Endothelial cell (in vitro differentiated cells): Measurements from ENCODE around the gene CPA5. TPM values are rescaled to one million over a fixed set of nuclear protein-coding genes. Genes with fewer than 3 reads are reported as not detected.

Experiments
- DNase-seq: peaks from one replicate; pipeline ENCODE4 v3.0.0; 2021; ENCODE audit warnings: low spot score
- H3K27ac Mint-ChIP-seq: one replicate; pipeline ENCODE4 v1.8.0; 2021; ENCODE audit warnings: mixed read lengths, inconsistent platforms; ENCODE audit not compliant: unreplicated experiment
- H3K27me3 Mint-ChIP-seq: one replicate; pipeline ENCODE4 v1.8.0; 2021; ENCODE audit warnings: mild to moderate bottlenecking, moderate library complexity, mixed read lengths, inconsistent platforms; ENCODE audit not compliant: unreplicated experiment
- H3K36me3 Mint-ChIP-seq: one replicate; pipeline ENCODE4 v1.8.0; 2021; ENCODE audit warnings: mild to moderate bottlenecking, low read depth, mixed read lengths, inconsistent platforms; ENCODE audit not compliant: unreplicated experiment
- H3K4me1 Mint-ChIP-seq: one replicate; pipeline ENCODE4 v1.8.0; 2021; ENCODE audit warnings: mild to moderate bottlenecking, mixed read lengths, inconsistent platforms; ENCODE audit not compliant: unreplicated experiment
- H3K4me3 Mint-ChIP-seq: one replicate; pipeline ENCODE4 v1.8.0; 2021; ENCODE audit warnings: mild to moderate bottlenecking, mixed read lengths, inconsistent platforms; ENCODE audit not compliant: unreplicated experiment
- H3K9me3 Mint-ChIP-seq: one replicate; pipeline ENCODE4 v1.8.0; 2021; ENCODE audit warnings: mixed read lengths, inconsistent platforms; ENCODE audit not compliant: unreplicated experiment
- total RNA-seq: library from RNA; stranded (reverse); fragmentation: NEBNext Ultra II Directional; extraction: Animal tissue kit (Norgen Biotek cat#: 25700); gene quantifications from one replicate; pipeline ENCODE4 v1.2.1, GENCODE V29; 2021; ENCODE audit not compliant: unreplicated experiment
- TF ChIP-seq, protein P1 (sequence below): fragments of 200-600 bp; sonication (generic); IDR thresholded peaks from one replicate; pipeline ENCODE4 v1.5.0; 2021; ENCODE audit warnings: antibody characterized with exemption; ENCODE audit not compliant: unreplicated experiment

CPA5 gene
- total RNA-seq, 1 donor from 2014 or later: not detected

DNA sequence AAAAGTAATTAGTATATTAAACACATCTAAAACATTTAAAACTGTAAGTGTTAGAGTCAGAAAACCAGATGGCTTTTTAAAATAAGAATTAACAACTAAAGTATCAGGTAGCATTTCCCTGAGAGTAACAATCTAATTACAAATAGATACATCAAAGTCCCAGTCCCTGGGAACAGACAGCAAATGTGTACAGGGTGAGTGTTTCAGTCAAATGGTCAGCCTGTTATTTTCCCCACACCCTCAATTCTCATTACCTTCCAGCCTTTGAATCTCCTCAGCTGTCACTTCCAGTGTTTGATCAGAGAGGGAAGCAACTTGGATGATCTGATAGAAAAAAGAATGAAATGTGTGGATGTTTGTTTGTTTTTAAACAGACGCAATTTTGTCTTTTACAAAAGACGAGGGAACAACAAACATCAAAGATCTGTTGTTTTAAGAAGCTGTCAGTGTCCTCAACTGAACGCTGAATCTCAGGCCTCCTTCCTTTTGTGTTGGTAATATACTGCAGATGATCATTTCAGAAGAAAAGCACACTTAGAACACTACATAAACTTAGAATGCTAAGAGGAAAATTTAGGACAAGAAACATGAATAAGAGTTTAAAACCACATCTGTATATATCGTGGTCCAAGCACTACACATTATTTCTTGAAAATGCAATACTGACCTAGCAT lies 66.4 kb downstream of the CPA5 start:
- Mint-ChIP-seq H3K27me3 (no peaks in the 10 kb centered on the region), H3K9me3 (no peaks in the 10 kb centered on the region), H3K4me3 (no peak overlapping the region), H3K27ac (no peak overlapping the region), H3K4me1 (peaks cover 23% of the 10 kb centered on the region), H3K36me3 (peaks cover 4% of the 10 kb centered on the region)
- no peak for DNase-seq
- TF ChIP-seq, protein P1, sequence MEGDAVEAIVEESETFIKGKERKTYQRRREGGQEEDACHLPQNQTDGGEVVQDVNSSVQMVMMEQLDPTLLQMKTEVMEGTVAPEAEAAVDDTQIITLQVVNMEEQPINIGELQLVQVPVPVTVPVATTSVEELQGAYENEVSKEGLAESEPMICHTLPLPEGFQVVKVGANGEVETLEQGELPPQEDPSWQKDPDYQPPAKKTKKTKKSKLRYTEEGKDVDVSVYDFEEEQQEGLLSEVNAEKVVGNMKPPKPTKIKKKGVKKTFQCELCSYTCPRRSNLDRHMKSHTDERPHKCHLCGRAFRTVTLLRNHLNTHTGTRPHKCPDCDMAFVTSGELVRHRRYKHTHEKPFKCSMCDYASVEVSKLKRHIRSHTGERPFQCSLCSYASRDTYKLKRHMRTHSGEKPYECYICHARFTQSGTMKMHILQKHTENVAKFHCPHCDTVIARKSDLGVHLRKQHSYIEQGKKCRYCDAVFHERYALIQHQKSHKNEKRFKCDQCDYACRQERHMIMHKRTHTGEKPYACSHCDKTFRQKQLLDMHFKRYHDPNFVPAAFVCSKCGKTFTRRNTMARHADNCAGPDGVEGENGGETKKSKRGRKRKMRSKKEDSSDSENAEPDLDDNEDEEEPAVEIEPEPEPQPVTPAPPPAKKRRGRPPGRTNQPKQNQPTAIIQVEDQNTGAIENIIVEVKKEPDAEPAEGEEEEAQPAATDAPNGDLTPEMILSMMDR: no peak

DNA sequence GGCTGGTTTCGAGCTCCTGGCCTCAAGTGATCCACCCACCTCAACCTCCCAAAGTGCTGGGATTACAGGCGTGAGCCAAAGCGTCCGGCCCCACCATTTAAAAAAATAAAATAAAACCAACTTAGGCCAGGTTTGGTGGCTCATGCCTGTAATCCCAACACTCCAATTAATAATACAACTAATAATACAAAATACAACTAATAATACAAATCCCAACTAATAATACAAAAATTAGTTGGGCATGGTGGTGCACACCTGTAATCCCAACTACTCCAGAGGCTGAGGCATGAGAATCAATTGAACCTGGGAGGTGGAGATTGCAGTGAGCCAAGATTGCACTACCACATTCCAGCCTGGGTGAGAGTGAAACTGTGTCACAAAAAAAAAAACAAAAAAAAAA lies 68.6 kb downstream of the CPA5 start:
- Mint-ChIP-seq H3K9me3 (no peaks in the 10 kb centered on the region), H3K4me3 (no peak overlapping the region), H3K27me3 (no peaks in the 10 kb centered on the region), H3K4me1 (peaks cover 26% of the 10 kb centered on the region), H3K27ac (no peak overlapping the region), H3K36me3 (peaks cover 4% of the 10 kb centered on the region)
- no peak for DNase-seq
- TF ChIP-seq, protein P1: no peak

DNA sequence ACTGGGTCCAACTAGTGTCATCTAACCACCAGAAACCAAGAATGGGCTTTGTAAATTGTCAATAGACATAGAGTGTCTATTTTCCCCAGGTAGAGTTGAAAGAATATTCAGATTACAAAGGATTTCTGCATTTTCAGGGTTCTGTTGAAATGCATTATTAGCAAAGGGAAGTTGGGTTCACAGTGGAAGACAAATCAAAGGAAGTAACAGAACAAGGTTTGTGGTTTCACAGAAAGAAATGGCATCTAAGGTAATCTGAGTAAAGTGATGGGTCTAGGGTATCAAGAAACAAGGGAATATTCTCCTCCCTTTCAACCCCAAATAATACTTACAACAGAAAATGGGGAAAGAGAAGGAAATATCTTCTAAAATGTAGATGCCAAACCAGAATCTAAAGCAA lies 70.4 kb downstream of the CPA5 start:
- TF ChIP-seq, protein P1: no peak
- no peaks in the 10 kb centered on the region for H3K9me3 Mint-ChIP-seq
- peaks cover 26% of the 10 kb centered on the region for H3K4me1 Mint-ChIP-seq
- H3K27ac Mint-ChIP-seq: no peak overlapping the region
- H3K27me3 Mint-ChIP-seq: no peaks in the 10 kb centered on the region
- DNase-seq: no peak
- H3K4me3 Mint-ChIP-seq: no peak overlapping the region
- peaks cover 4% of the 10 kb centered on the region for H3K36me3 Mint-ChIP-seq

DNA sequence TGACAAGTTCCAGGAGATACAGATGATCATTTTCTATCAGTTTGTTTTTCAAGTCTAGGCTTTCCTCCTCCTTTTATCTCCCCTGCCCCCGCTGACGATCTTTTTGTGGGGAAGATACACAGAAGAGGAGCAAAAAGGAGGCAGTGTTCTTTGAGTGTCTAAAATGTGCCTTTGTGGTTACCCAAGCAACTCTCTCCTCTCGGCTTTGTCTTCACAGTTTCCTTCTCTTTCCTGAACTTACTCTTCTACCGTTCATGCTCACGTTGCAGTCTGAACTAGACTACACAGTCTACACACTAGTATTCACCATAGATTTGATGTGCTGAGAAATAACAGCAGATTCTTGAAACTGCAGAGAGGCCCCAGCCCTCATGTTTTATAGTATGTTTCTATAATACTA lies 72.6 kb downstream of the CPA5 start:
- no peak for DNase-seq
- H3K4me1 Mint-ChIP-seq: peaks cover 18% of the 10 kb centered on the region
- H3K9me3 Mint-ChIP-seq: no peaks in the 10 kb centered on the region
- H3K27me3 Mint-ChIP-seq: no peaks in the 10 kb centered on the region
- no peak overlapping the region for H3K27ac Mint-ChIP-seq
- TF ChIP-seq, protein P1: no peak
- no peak overlapping the region for H3K4me3 Mint-ChIP-seq
- no peaks in the 10 kb centered on the region for H3K36me3 Mint-ChIP-seq

DNA sequence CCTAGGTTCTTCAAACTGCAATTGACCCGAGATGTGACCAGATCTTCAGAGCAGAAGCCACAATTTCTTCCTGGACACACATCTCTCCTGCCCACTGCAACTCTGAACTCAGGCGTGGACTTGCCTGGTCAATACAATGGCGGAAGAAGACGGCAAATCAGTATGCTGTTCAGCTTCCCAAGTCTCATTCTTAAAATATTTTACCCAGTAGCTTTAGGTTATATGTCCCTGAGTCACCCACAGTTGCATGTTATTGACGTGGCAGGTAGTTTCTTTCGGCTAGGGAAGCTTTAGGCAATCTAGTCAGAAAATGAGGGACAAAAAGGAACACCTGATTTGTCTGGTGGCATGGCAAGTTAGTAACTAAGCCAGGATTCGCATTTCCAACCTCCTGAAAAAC lies 73.7 kb downstream of the CPA5 start:
- Mint-ChIP-seq H3K36me3 (no peaks in the 10 kb centered on the region), H3K9me3 (no peaks in the 10 kb centered on the region), H3K4me3 (no peak overlapping the region), H3K27ac (no peak overlapping the region), H3K4me1 (peaks cover 18% of the 10 kb centered on the region), H3K27me3 (no peaks in the 10 kb centered on the region)
- DNase-seq: no peak
- TF ChIP-seq, protein P1: no peak

Other genes starting within 250 kb of the CPA5 start
- 11.8 TPM for gene TMEM209, start 139.4 kb upstream of the CPA5 start, total RNA-seq
- gene SSMEM1, start 137.0 kb upstream of the CPA5 start, total RNA-seq: not detected
- gene CPA2, start 78.0 kb upstream of the CPA5 start, total RNA-seq: not detected
- not detected for gene CPA4, start 51.7 kb upstream of the CPA5 start, total RNA-seq
- gene CPA1, start 35.7 kb downstream of the CPA5 start, total RNA-seq: not detected
- 14.3 TPM for gene CEP41, start 96.2 kb downstream of the CPA5 start, total RNA-seq
- gene MEST, start 147.3 kb downstream of the CPA5 start, total RNA-seq: 72.2 TPM